B cell (primary cell): Measurements from ENCODE around the gene LZTR1. TPM values are rescaled to one million over a fixed set of nuclear protein-coding genes. Genes with fewer than 3 reads are reported as not detected.
A peak's percentile ranks its signal among the peaks of the same experiment; 100 is the strongest.

Experiments used
- ATAC-seq: fragments of 200-7000 bp; cut with Tn5 transposase; one replicate; pipeline ENCODE4 v1.10.0; 2021; ENCODE audit warnings: low read depth, mild to moderate bottlenecking, moderate number of reproducible peaks, moderate library complexity
- CTCF ChIA-PET: fragments of 350-600 bp; sonication (Branson Sonifier 250); formaldehyde crosslinking; loops from one replicate; lab custom pipeline; 2021; ENCODE audit warnings: antibody characterized with exemption, inconsistent platforms; lab: Charles Lee
- POLR2A ChIA-PET: fragments of 350-600 bp; sonication (Branson Sonifier 250); formaldehyde crosslinking; loops from one replicate; lab custom pipeline; 2021; ENCODE audit warnings: antibody characterized with exemption; lab: Charles Lee
- DNase-seq: peaks from one replicate; pipeline ENCODE4 v3.0.0; 2013
- H2AFZ ChIP-seq: 2 replicates; pipeline ENCODE4 v1.6.1; 2012; ENCODE audit warnings: mild to moderate bottlenecking, low read depth, low read length; ENCODE audit not compliant: insufficient read depth, poor library complexity, severe bottlenecking
- H3K27ac ChIP-seq, 2 donors: 1 replicate in 1 of 2; 2 replicates in 1 of 2; pipeline ENCODE4 v1.5.1; 2012 to 2013; ENCODE audit warnings: low read length in 2 of 2, mild to moderate bottlenecking in 2 of 2, moderate library complexity in 1 of 2
- H3K27me3 ChIP-seq, 4 experiments: fragments of 200-600 bp in 1 of 4; sonication (generic) in 1 of 4; replicated peaks in 1 of 4; 1 replicate in 2 of 4; 2 replicates in 2 of 4; pipeline versions ENCODE4 v1.6.1 to v1.7.0; 2013 to 2016; ENCODE audit warnings: low read length in 3 of 4, mild to moderate bottlenecking in 2 of 4, mixed read lengths in 1 of 4, moderate library complexity in 1 of 4; ENCODE audit not compliant: insufficient read depth in 4 of 4, control insufficient read depth in 3 of 4; ENCODE audit errors: control extremely low read depth in 1 of 4
- H3K36me3 ChIP-seq, 2 experiments: replicated peaks in 1 of 2; 1 replicate in 1 of 2; 2 replicates in 1 of 2; pipeline versions ENCODE4 v1.6.1 to v1.7.1; 2013; ENCODE audit warnings: low read length in 1 of 2; ENCODE audit not compliant: insufficient read depth in 2 of 2, control insufficient read depth in 1 of 2; ENCODE audit errors: control extremely low read depth in 1 of 2, extremely low read depth in 1 of 2
- H3K4me1 ChIP-seq, 2 donors: fragments of 200-600 bp in 1 of 2; sonication (generic) in 1 of 2; 1 replicate in 1 of 2; 2 replicates in 1 of 2; pipeline versions ENCODE4 v1.5.1 to v1.6.1; 2013 to 2017; ENCODE audit warnings: low read length in 2 of 2; ENCODE audit not compliant: control insufficient read depth in 2 of 2, insufficient read depth in 2 of 2
- H3K4me2 ChIP-seq: replicated peaks from 2 replicates; pipeline ENCODE3; 2012; ENCODE audit warnings: mild to moderate bottlenecking, low read depth, low read length; ENCODE audit not compliant: poor library complexity, severe bottlenecking
- H3K4me3 ChIP-seq, 5 experiments: fragments of 200-600 bp in 1 of 5; sonication (generic) in 1 of 5; 1 replicate in 3 of 5; 2 replicates in 2 of 5; pipeline versions ENCODE4 v1.5.1 to v1.7.0; 2011 to 2016; ENCODE audit warnings: low read length in 4 of 5, mild to moderate bottlenecking in 4 of 5, low read depth in 2 of 5, control low read depth in 1 of 5, moderate library complexity in 1 of 5; ENCODE audit not compliant: insufficient read depth in 1 of 5; ENCODE audit errors: control extremely low read depth in 1 of 5, extremely low read depth in 1 of 5
- H3K79me2 ChIP-seq: fragments of 200-600 bp; sonication (generic); one replicate; pipeline ENCODE4 v1.6.0; 2016; ENCODE audit warnings: low read length; ENCODE audit not compliant: control insufficient read depth, insufficient read depth
- H3K9ac ChIP-seq: fragments of 200-600 bp; sonication (generic); 2 replicates; pipeline ENCODE4 v1.6.1; 2017; ENCODE audit warnings: mild to moderate bottlenecking, low read length, moderate library complexity
- H3K9me3 ChIP-seq, 3 donors: one replicate each; pipeline versions ENCODE4 v1.6.1 to v1.7.1; 2013; ENCODE audit warnings: low read length in 2 of 3; ENCODE audit not compliant: control insufficient read depth in 2 of 3, insufficient read depth in 1 of 3; ENCODE audit errors: control extremely low read depth in 1 of 3
- H4K20me1 ChIP-seq: 2 replicates; pipeline ENCODE4 v1.6.0; 2012; ENCODE audit warnings: mild to moderate bottlenecking, low read length; ENCODE audit not compliant: insufficient read depth, control insufficient read depth, poor library complexity, severe bottlenecking
- H3K27ac Mint-ChIP-seq: one replicate; pipeline ENCODE4 v1.8.0; 2021; ENCODE audit warnings: mixed read lengths
- H3K27me3 Mint-ChIP-seq: one replicate; pipeline ENCODE4 v1.8.0; 2021; ENCODE audit warnings: mixed read lengths
- H3K4me1 Mint-ChIP-seq: one replicate; pipeline ENCODE4 v1.8.0; 2021; ENCODE audit warnings: mixed read lengths
- H3K4me3 Mint-ChIP-seq: one replicate; pipeline ENCODE4 v1.8.0; 2021; ENCODE audit warnings: mixed read lengths
- H3K9me3 Mint-ChIP-seq: one replicate; pipeline ENCODE4 v1.8.0; 2022; ENCODE audit warnings: mixed read lengths; ENCODE audit not compliant: insufficient read depth
- EZH2 ChIP-seq: IDR thresholded peaks from 2 replicates; pipeline ENCODE4 v1.6.1; 2012; ENCODE audit warnings: borderline replicate concordance, low read depth, mild to moderate bottlenecking, moderate library complexity, low read length; ENCODE audit not compliant: insufficient read depth, poor library complexity, severe bottlenecking
- WGBS: methylation state at CpG from one replicate; pipeline ENCODE4 v1.1.5; 2013; ENCODE audit warnings: missing lambda C conversion rate; ENCODE audit not compliant: insufficient coverage; 5-methylcytosine and 5-hydroxymethylcytosine counted together
- intact Hi-C: fragments of 100-400 bp; cut with micrococcal nuclease; formaldehyde crosslinking; loops from one replicate; pipeline ENCODE4 v1.10.0; 2022
- polyA plus RNA-seq: library from polyadenylated mRNA; depleted of rRNA; stranded (reverse); fragments of >200 nt; gene quantifications from 2 replicates; pipeline ENCODE4 v1.2.3, GENCODE V29; 2012
- total RNA-seq, 2 donors: library from RNA; stranded (reverse); fragments of 120-200 nt in 1 of 2; gene quantifications; 1 replicate in 1 of 2; 2 replicates in 1 of 2; pipeline versions ENCODE4 v1.2.3 to v1.2.4, GENCODE V29; 2013 to 2022
- TF ChIP-seq, protein P1 (sequence below): fragments of 200-600 bp; IDR thresholded peaks from one replicate; pipeline ENCODE4 v1.8.0; 2022; ENCODE audit warnings: antibody characterized with exemption, mild to moderate bottlenecking

LZTR1 gene
- total and polyA plus RNA-seq, 2 donors (not counting 1 experiment from before 2014, with no cell fraction given), result 75.7 to 94.8 TPM

DNA sequence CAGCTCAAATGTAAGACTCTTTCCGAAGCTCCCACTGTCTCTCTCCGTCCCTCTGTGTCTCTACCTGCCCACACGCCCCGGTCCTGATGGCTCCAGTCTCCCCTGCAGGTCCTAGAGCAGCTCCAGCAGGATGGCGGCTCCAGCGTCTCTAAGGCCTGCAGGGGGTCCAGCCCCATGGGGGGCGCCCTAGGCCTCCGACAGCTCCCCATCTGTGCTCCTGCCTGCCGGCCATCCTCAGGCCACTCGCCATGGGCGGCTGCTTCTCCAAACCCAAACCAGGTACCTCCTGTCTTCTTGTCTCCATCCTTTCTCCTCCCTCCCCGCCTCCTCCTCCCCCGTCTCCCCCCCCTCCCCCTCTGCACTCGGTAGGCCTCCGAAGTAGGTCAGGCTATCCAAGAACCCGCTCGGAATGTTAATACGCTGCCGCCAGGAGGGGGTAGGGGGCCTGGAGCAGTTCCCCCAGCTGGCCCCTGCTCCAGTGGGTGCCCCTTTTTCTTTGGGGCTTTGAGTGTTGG lies 14.3 kb upstream of the LZTR1 start:
- WGBS, result 95% methylated on average over 14 of the region's 19 CpGs
- intact Hi-C loops, result no loop called here
- peak overlapping the region; percentile 66 for H3K4me2 ChIP-seq

More for the DNA sequence above, 14.3 kb upstream of the LZTR1 start:
- no peak for TF ChIP-seq EZH2
- TF ChIP-seq, protein P1, sequence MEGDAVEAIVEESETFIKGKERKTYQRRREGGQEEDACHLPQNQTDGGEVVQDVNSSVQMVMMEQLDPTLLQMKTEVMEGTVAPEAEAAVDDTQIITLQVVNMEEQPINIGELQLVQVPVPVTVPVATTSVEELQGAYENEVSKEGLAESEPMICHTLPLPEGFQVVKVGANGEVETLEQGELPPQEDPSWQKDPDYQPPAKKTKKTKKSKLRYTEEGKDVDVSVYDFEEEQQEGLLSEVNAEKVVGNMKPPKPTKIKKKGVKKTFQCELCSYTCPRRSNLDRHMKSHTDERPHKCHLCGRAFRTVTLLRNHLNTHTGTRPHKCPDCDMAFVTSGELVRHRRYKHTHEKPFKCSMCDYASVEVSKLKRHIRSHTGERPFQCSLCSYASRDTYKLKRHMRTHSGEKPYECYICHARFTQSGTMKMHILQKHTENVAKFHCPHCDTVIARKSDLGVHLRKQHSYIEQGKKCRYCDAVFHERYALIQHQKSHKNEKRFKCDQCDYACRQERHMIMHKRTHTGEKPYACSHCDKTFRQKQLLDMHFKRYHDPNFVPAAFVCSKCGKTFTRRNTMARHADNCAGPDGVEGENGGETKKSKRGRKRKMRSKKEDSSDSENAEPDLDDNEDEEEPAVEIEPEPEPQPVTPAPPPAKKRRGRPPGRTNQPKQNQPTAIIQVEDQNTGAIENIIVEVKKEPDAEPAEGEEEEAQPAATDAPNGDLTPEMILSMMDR, result no peak
- no peak overlapping the region for H3K4me3 ChIP-seq
- no peaks in the 10 kb centered on the region for H3K36me3 ChIP-seq
- H4K20me1 ChIP-seq, result no peaks in the 10 kb centered on the region
- H3K27ac ChIP-seq, result peak overlapping the region; percentile 38 to 53
- Mint-ChIP-seq H3K4me1 (peaks cover 57% of the 10 kb centered on the region), H3K27ac (peak overlapping the region; percentile 43), H3K27me3 (peaks cover 3% of the 10 kb centered on the region), H3K4me3 (peak overlapping the region; percentile 60), H3K9me3 (no peaks in the 10 kb centered on the region)
- H3K79me2 ChIP-seq, result no peaks in the 10 kb centered on the region
- H3K27me3 ChIP-seq, result peaks cover 0 to 15% (median 2%) of the 10 kb centered on the region in 4 experiments
- peaks cover 45 to 64% of the 10 kb centered on the region in 2 donors for H3K4me1 ChIP-seq
- peak overlapping the region; percentile 58 for H2AFZ ChIP-seq
- ChIA-PET POLR2A (no interaction called here), CTCF (interaction anchor here (0.6 kb wide), 1 partner anchor 10 kb away, joined by 3 read pairs; no protein-coding TSS in a partner anchor)
- DNase-seq (peak; percentile 22), ATAC-seq (no peak)
- no peaks in the 10 kb centered on the region for H3K9me3 ChIP-seq
- peak overlapping the region; percentile 28 for H3K9ac ChIP-seq
